Measurements from ENCODE around the gene GJC2. TPM values are rescaled to one million over a fixed set of nuclear protein-coding genes. Genes with fewer than 3 reads are reported as not detected.

Gene GJC2
- total RNA-seq, 1 experiment from 2014 or later: 1.6 TPM

DNA sequence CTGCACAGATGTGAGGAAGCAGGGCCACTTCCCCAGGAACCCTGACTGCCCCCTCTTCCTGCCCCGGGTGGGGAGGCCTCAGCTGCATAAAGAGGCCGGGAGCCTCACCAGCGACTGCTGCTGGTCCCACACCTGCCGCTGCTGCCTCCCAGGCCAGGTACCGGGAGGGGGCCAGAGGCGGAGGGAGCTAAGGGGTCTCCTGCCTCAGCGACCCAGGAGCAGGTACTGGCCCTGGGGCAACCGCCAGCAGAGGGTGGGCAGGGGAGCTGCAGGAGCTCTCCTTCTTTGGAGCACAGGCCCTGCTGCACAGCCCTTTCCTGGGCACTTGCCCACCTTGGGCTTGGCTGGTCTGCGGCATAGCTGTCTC is 6.8 kb downstream of the GJC2 start:
- TF ChIP-seq, protein P1, sequence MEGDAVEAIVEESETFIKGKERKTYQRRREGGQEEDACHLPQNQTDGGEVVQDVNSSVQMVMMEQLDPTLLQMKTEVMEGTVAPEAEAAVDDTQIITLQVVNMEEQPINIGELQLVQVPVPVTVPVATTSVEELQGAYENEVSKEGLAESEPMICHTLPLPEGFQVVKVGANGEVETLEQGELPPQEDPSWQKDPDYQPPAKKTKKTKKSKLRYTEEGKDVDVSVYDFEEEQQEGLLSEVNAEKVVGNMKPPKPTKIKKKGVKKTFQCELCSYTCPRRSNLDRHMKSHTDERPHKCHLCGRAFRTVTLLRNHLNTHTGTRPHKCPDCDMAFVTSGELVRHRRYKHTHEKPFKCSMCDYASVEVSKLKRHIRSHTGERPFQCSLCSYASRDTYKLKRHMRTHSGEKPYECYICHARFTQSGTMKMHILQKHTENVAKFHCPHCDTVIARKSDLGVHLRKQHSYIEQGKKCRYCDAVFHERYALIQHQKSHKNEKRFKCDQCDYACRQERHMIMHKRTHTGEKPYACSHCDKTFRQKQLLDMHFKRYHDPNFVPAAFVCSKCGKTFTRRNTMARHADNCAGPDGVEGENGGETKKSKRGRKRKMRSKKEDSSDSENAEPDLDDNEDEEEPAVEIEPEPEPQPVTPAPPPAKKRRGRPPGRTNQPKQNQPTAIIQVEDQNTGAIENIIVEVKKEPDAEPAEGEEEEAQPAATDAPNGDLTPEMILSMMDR (conservative IDR thresholded peaks at IDR 0.05): no peak
- Mint-ChIP-seq H3K27ac (no peak overlapping the region), H3K4me1 (peaks cover 3 to 6% of the 10 kb centered on the region in 2 experiments; a peak in 2 of 4 replicates), H3K9me3 (no peaks in the 10 kb centered on the region), H3K36me3 (ENCODE audit: insufficient read depth in 1 of 3, low read depth in 3 of 3) (no peaks in the 10 kb centered on the region), H3K27me3 (ENCODE audit: low read depth) (peaks cover 3% of the 10 kb centered on the region; the same call in 1 of the 2 replicates), H3K4me3 (no peak overlapping the region)
- H3K27me3 ChIP-seq (ENCODE audit: insufficient read depth, low read length): no peaks in the 10 kb centered on the region; the same call in 1 of the 2 replicates
- no peaks in the 10 kb centered on the region for H3K23me2 ChIP-seq (ENCODE audit: insufficient read length, low read depth, low read length, poor library complexity, severe bottlenecking)
- no peaks in the 10 kb centered on the region for H3K9me3 ChIP-seq (ENCODE audit: control insufficient read depth, low read depth, low read length)
- H3K23ac ChIP-seq (ENCODE audit: insufficient read length, low read depth, low read length): no peak overlapping the region
- H2BK5ac ChIP-seq (ENCODE audit: insufficient read length, low read length): no peak overlapping the region
- no peak overlapping the region for H3K4me2 ChIP-seq (ENCODE audit: insufficient read depth, insufficient read length, low read length)
- H2BK20ac ChIP-seq (ENCODE audit: low read depth, low read length, poor library complexity, severe bottlenecking): no peak overlapping the region
- peaks cover 3% of the 10 kb centered on the region for H4K20me1 ChIP-seq (ENCODE audit: control insufficient read depth, insufficient read depth, insufficient read length)
- no peak overlapping the region for H3K56ac ChIP-seq (ENCODE audit: insufficient read length, low read depth, low read length)
- no peak overlapping the region for H3K14ac ChIP-seq (ENCODE audit: insufficient read depth, low read length)
- H4K5ac ChIP-seq (ENCODE audit: insufficient read length, low read depth, low read length): no peak overlapping the region
- no peak overlapping the region for H3K9ac ChIP-seq (ENCODE audit: extremely low read depth, insufficient read length, low read length)
- no peak overlapping the region for H3K18ac ChIP-seq (ENCODE audit: insufficient read length, low read depth, low read length)
- no peak overlapping the region for H2AK5ac ChIP-seq (ENCODE audit: insufficient read length, low read length)
- no peak overlapping the region for H4K8ac ChIP-seq (replicated peaks; ENCODE audit: insufficient read length, low read depth, low read length)
- H2AFZ ChIP-seq (ENCODE audit: low read length): no peak overlapping the region
- no peak overlapping the region for H2BK15ac ChIP-seq (ENCODE audit: low read depth, low read length)
- H3K79me1 ChIP-seq (ENCODE audit: insufficient read depth, low read depth, low read length, poor library complexity, severe bottlenecking): no peaks in the 10 kb centered on the region
- H3K27ac ChIP-seq (ENCODE audit: insufficient read length, low read depth, low read length): no peak overlapping the region
- H3K4me1 ChIP-seq (ENCODE audit: insufficient read depth, low read length): no peaks in the 10 kb centered on the region
- no peak overlapping the region for H2BK120ac ChIP-seq (ENCODE audit: low read depth, low read length, poor library complexity, severe bottlenecking)
- no CpG with 5 or more reads among the region's 9 CpGs for WGBS (ENCODE audit: extremely low coverage, insufficient read length, low lambda C conversion rate)
- no peak overlapping the region for H3K4ac ChIP-seq (ENCODE audit: low read depth, low read length)
- DNase-seq: no peak
- no peak overlapping the region for H2BK12ac ChIP-seq (ENCODE audit: insufficient read length, low read depth, low read length)
- H3K79me2 ChIP-seq (ENCODE audit: insufficient read depth, low read length): no peaks in the 10 kb centered on the region
- no peak overlapping the region for H3T11ph ChIP-seq (ENCODE audit: low read length)
- H4K91ac ChIP-seq (ENCODE audit: insufficient read length, low read depth, low read length): no peak overlapping the region

All from H9 (cell line).